GM12872 (cell line): ENCODE results near the gene DNTT.

ENCODE experiments used
- TF ChIP-seq, protein P1 (sequence below): IDR thresholded peaks from 3 replicates; pipeline ENCODE4 v1.5.1; 2011; ENCODE audit warnings: low read depth, mild to moderate bottlenecking, low read length, moderate library complexity; ENCODE audit not compliant: insufficient read depth

DNTT gene

DNA sequence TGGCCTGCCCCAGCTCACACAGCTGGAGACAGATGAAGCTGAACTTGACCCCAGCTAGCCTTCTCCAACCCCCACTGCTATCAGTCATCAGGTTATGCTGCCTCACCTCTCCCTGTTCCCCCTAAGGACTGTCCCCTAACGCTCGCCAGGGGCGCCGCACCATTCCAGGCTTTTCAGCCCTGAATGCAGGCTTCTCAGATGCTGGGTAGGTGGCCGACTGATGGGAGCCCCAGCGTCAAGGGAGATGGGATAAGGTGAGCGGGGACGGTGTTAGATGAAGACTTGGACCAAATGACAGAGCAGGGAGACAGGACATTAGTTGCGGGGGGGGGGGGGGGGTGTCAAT lies 70.4 kb downstream of the DNTT start:
- TF ChIP-seq, protein P1, sequence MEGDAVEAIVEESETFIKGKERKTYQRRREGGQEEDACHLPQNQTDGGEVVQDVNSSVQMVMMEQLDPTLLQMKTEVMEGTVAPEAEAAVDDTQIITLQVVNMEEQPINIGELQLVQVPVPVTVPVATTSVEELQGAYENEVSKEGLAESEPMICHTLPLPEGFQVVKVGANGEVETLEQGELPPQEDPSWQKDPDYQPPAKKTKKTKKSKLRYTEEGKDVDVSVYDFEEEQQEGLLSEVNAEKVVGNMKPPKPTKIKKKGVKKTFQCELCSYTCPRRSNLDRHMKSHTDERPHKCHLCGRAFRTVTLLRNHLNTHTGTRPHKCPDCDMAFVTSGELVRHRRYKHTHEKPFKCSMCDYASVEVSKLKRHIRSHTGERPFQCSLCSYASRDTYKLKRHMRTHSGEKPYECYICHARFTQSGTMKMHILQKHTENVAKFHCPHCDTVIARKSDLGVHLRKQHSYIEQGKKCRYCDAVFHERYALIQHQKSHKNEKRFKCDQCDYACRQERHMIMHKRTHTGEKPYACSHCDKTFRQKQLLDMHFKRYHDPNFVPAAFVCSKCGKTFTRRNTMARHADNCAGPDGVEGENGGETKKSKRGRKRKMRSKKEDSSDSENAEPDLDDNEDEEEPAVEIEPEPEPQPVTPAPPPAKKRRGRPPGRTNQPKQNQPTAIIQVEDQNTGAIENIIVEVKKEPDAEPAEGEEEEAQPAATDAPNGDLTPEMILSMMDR = no peak

DNA sequence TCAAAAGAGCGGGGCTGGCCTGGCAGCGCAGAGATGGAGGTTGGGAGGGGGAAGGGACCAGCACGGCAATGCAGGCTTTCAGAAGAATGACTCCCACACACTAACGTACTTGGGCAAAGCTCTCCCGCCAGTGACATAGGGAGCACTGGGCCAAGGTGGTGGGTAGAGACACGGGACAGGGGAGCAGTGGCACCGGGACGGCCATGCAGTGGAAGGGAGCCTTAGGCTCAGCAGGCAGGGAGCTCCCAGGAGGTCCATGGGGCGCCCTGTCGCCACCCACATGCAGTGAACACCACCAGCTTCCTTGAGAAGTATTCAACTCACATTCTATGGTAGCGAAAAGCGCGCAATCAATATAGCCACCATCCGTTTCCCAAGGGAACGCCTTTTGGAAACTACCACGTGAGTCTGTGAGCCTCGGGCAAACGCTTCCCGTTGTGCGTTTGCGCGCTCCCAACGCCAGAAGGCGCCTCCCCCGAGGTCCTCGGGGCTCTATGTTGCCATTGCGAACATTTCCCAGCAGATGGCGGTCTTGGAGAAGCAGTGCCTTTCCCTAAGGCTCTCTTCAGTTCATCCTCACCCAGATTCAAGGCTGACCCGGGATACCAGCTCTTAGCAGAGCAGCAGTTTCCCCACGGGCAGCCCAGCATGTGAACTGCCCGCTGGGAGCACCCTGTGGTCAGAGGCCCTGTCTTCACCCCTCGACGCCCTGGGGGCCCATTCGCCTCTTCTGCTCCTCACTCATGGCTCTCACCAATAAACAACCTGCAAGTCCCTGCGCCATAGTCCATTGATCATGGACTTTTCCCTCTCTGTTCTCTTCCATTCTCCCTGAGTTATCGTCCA lies 71.0 kb downstream of the DNTT start:
- TF ChIP-seq, protein P1 = peak; percentile 99

DNA sequence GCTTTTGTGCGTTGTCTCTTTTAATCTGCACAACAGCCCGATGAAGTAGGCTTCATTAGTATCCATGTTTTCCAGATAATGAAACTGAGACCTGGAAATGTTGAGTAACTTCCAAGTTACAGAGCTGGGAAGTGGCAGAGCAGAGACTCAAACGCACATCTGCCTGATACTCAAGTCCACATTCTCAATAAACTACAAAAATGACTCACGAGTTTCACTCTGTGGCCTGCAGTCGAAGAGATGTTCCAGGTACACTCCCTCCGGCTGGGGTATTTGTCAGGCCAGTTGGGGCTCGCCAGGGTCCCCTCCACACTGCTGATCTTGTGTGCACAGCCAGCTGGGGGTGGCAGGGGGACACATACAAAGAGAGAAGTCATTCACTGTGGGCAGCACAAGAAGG lies 72.2 kb downstream of the DNTT start:
- TF ChIP-seq, protein P1 = no peak

DNA sequence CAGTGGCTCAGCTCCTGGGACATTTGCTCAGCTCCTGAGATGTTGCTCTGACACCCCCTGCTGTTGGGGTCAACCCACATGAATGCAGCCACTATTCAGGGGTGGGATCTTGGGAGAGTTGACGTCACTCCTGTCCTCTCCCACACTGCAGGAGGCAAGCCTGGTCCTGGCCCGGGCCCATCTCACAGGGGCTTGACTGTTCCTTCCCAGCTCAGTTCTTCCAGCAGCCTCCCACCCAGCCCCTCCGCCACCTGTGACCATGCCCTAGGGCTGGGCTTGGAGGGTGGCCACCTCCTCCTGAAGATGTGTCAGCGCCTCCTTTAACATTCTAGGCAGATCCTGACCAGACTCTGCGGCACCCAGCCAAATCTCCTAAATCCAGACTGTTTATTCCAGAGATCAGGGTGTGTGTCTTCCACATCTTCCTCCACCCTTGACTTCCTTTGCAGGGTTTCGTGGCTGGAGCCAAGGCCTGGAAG lies 73.6 kb downstream of the DNTT start:
- TF ChIP-seq, protein P1 = no peak

DNA sequence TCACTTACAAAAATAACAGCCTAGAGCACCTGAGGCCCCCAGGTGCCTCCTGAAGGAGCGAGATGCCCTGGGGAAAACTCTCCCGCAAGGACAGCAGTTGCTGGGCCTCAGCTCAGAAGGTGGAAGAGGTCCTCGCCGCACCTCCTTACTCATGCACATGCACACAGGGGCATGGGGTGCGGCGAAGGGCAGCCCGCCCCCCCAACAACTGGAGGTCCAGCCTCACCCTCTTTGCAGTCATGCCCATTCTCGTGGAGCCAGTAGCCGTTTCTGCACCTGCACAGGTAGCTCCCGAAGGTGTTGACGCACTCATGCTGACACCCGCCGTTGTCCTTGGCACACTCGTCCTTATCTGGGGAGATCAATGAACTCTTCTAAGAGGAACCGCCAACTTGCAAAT lies 74.5 kb downstream of the DNTT start:
- TF ChIP-seq, protein P1 = no peak

DNA sequence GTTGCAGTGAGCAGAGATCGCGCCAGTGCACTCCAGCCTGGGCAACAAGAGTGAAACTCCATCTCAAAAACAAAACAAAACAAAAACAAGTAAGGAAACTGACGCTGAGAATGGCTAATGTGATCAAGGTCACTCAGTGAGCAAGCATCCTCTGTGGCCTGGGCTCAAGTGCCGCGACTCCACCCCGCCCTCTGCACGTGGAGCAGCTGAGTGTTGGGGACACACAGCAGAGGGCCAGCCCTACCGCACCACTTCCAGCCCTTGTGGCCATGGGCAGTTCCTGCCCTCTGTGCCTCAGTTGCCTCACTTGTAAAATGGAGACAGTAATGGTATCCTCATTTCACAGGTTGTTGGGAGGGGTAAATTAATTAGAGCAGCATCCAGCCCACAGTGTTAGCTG lies 75.5 kb downstream of the DNTT start:
- TF ChIP-seq, protein P1 = no peak

DNA sequence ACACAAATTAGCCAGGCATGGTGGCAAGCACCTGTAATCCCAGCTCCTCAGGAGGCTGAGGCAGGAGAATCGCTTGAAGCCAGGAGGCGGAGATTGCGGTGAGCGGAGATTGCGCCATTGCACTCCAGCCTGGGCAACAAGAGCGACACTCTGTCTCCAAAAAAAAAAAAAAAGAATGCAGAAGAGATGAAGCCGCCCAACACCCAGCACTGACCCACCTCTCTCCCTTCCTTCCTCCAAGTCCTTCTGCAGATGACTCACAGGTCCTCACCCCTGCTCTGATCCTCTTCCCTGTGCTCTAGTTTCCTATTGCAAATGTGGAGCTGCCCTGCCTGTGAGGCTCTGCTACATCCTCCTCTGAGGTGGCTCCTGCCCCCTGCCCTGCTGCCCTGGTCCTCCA lies 76.6 kb downstream of the DNTT start:
- TF ChIP-seq, protein P1 = no peak
